Mesodermal cell (in vitro differentiated cells): ENCODE data around the gene RALBP1.

Experiments used
- H3K27ac ChIP-seq: 2 replicates; pipeline ENCODE4 v1.7.0; 2013; ENCODE audit warnings: mild to moderate bottlenecking, low read depth, low read length, moderate library complexity; ENCODE audit not compliant: severe bottlenecking
- H3K36me3 ChIP-seq: 2 replicates; pipeline ENCODE4 v1.7.1; 2013; ENCODE audit warnings: mild to moderate bottlenecking, low read length, moderate library complexity; ENCODE audit not compliant: control insufficient read depth, insufficient read depth
- H3K4me1 ChIP-seq: one replicate; pipeline ENCODE4 v1.7.1; 2013; ENCODE audit warnings: mild to moderate bottlenecking, low read length; ENCODE audit not compliant: insufficient read depth, control insufficient read depth, poor library complexity, severe bottlenecking
- H3K4me3 ChIP-seq: 2 replicates; pipeline ENCODE4 v1.7.0; 2013; ENCODE audit warnings: low read length, control low read depth, mild to moderate bottlenecking; ENCODE audit not compliant: insufficient read depth, poor library complexity, severe bottlenecking; ENCODE audit errors: extremely low read depth
- H3K9me3 ChIP-seq: 2 replicates; pipeline ENCODE4 v1.7.1; 2013; ENCODE audit warnings: mild to moderate bottlenecking, low read length, moderate library complexity; ENCODE audit not compliant: control insufficient read depth
- WGBS, 2 experiments: methylation state at CpG; one replicate each; pipeline ENCODE4 v1.1.5; 2013; ENCODE audit warnings: missing lambda C conversion rate in 2 of 2; ENCODE audit not compliant: insufficient coverage in 2 of 2; 5-methylcytosine and 5-hydroxymethylcytosine counted together

RALBP1 gene

GRCh38 chr18:9568186-9568585 is 92.9 kb downstream of the RALBP1 start:
- H3K9me3 ChIP-seq: no peaks in the 10 kb centered on the region
- H3K27ac ChIP-seq: no peak overlapping the region
- H3K4me1 ChIP-seq: no peaks in the 10 kb centered on the region
- H3K36me3 ChIP-seq: peaks cover 83% of the 10 kb centered on the region
- H3K4me3 ChIP-seq: no peak overlapping the region

GRCh38 chr18:9569178-9569577 is 93.9 kb downstream of the RALBP1 start:
- Histone ChIP-seq H3K27ac (no peak overlapping the region), H3K9me3 (no peaks in the 10 kb centered on the region), H3K4me1 (no peaks in the 10 kb centered on the region), H3K36me3 (peaks cover 82% of the 10 kb centered on the region), H3K4me3 (no peak overlapping the region)
- WGBS, 2 experiments: 83% methylated on average over 1 of the region's 8 CpGs; no CpG with 5 or more reads in 1 of the 2 experiments

GRCh38 chr18:9570255-9570654 is 94.9 kb downstream of the RALBP1 start:
- Histone ChIP-seq H3K9me3 (no peaks in the 10 kb centered on the region), H3K36me3 (peaks cover 82% of the 10 kb centered on the region), H3K4me1 (no peaks in the 10 kb centered on the region), H3K27ac (no peak overlapping the region), H3K4me3 (no peak overlapping the region)
- WGBS, 2 experiments: 91 to 100% methylated on average over 2 to 3 of the region's 3 CpGs

GRCh38 chr18:9571546-9571945 is 96.2 kb downstream of the RALBP1 start:
- Histone ChIP-seq H3K9me3 (no peaks in the 10 kb centered on the region), H3K4me1 (no peaks in the 10 kb centered on the region), H3K4me3 (no peak overlapping the region), H3K36me3 (peaks cover 77% of the 10 kb centered on the region), H3K27ac (no peak overlapping the region)
- WGBS, 2 experiments: 100% methylated on average over 2 to 3 of the region's 3 CpGs

GRCh38 chr18:9574473-9575115 is 99.3 kb downstream of the RALBP1 start:
- Histone ChIP-seq H3K4me1 (no peaks in the 10 kb centered on the region), H3K9me3 (no peaks in the 10 kb centered on the region), H3K4me3 (no peak overlapping the region), H3K36me3 (peaks cover 48% of the 10 kb centered on the region), H3K27ac (no peak overlapping the region)
- WGBS, 2 experiments: 79 to 93% methylated on average over 6 of the region's 7 CpGs

- WGBS, 2 experiments: 17 to 29% methylated on average over 2 of the region's 5 CpGs
- Histone ChIP-seq H3K4me1 (no peaks in the 10 kb centered on the region), H3K36me3 (peaks cover 45% of the 10 kb centered on the region), H3K27ac (no peak overlapping the region), H3K4me3 (no peak overlapping the region), H3K9me3 (no peaks in the 10 kb centered on the region)
Observed at GRCh38 chr18:9575558-9575957, 100.2 kb downstream of the RALBP1 start.

GRCh38 chr18:9577361-9577760 is 102.0 kb downstream of the RALBP1 start:
- H3K9me3 ChIP-seq: no peaks in the 10 kb centered on the region
- H3K27ac ChIP-seq: no peak overlapping the region
- peaks cover 50% of the 10 kb centered on the region for H3K36me3 ChIP-seq
- H3K4me1 ChIP-seq: no peaks in the 10 kb centered on the region
- WGBS, 2 experiments: 86 to 95% methylated on average over 3 to 9 of the region's 9 CpGs
- no peak overlapping the region for H3K4me3 ChIP-seq

GRCh38 chr18:9578306-9578705 is 103.0 kb downstream of the RALBP1 start:
- Histone ChIP-seq H3K27ac (no peak overlapping the region), H3K4me3 (no peak overlapping the region), H3K9me3 (no peaks in the 10 kb centered on the region), H3K36me3 (peaks cover 56% of the 10 kb centered on the region), H3K4me1 (no peaks in the 10 kb centered on the region)

GRCh38 chr18:9581667-9582066 is 106.4 kb downstream of the RALBP1 start:
- H3K36me3 ChIP-seq: peaks cover 51% of the 10 kb centered on the region
- H3K4me1 ChIP-seq: no peaks in the 10 kb centered on the region
- no peak overlapping the region for H3K27ac ChIP-seq
- H3K4me3 ChIP-seq: no peak overlapping the region
- 100% methylated on average over 3 of the region's 7 CpGs; no CpG with 5 or more reads in 1 of the 2 experiments for WGBS, 2 experiments
- no peaks in the 10 kb centered on the region for H3K9me3 ChIP-seq

- WGBS, 2 experiments: 100% methylated on average over 1 of the region's 3 CpGs
- peaks cover 71% of the 10 kb centered on the region for H3K36me3 ChIP-seq
Observed at GRCh38 chr18:9586814-9587213, 111.5 kb downstream of the RALBP1 start.

More at GRCh38 chr18:9586814-9587213, 111.5 kb downstream of the RALBP1 start:
- no peaks in the 10 kb centered on the region for H3K4me1 ChIP-seq
- no peak overlapping the region for H3K4me3 ChIP-seq
- no peaks in the 10 kb centered on the region for H3K9me3 ChIP-seq
- H3K27ac ChIP-seq: no peak overlapping the region
